ENCODE data around the gene ZNF44.

The ZNF44 gene

DNA sequence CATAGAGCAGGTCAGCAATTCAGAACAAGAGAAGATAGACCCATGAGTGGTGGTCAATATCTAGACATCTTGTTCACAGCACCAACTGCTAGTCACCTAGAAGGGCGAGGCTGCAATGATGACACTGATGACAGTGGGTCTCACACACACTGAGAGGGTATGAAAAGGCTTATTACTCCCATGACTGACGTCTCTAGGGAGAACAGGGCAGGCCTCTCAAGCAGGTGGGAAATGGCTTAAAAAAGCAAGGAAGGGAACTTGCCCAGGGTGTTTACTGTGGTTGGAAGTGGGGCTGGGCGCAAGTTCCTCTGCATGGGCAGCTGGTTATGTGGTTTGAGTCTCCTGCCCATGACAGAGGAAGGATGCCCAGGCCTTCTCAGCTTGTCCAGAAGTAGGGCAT, 33.8 kb downstream of the ZNF44 start:
- DNase-seq = no peak

DNA sequence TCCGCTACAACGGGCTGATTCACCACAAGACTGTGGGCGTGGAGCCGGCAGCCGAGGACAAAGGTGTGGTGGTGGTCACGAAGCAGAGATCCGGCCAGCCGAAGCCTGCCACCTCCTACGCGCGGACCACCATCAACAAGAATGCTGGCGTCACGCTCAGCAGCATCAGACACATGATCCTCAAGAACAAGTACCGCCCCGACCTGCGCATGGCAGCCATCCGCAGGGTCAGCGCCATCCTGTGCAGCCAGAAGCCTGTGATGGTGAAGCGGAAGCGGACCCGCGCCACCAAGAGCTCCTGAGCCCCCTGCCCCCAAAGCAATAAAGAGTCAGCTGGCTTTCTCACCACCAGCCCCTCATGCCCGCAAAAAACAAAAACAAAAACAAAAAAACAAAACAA, 34.4 kb downstream of the ZNF44 start:
- no peak for DNase-seq

DNA sequence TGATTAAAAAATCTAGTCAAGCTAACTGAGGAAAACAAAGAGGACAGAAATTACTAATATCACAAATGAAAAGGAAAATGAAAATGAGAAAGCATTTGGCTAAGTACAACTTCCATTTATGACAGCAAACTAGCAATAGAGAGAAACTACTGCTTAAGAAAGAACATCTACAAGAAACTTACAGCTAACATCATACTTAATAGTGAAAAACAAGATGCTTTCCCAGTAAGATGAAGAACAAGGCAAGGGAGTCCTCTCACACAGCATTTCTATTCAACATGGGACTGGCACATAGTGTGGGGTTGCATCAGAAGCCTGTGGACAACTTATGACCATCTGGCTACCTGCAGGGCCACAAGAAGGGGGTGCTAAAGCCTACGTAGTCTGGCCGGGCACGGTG, 39.3 kb downstream of the ZNF44 start:
- no peak for DNase-seq

DNA sequence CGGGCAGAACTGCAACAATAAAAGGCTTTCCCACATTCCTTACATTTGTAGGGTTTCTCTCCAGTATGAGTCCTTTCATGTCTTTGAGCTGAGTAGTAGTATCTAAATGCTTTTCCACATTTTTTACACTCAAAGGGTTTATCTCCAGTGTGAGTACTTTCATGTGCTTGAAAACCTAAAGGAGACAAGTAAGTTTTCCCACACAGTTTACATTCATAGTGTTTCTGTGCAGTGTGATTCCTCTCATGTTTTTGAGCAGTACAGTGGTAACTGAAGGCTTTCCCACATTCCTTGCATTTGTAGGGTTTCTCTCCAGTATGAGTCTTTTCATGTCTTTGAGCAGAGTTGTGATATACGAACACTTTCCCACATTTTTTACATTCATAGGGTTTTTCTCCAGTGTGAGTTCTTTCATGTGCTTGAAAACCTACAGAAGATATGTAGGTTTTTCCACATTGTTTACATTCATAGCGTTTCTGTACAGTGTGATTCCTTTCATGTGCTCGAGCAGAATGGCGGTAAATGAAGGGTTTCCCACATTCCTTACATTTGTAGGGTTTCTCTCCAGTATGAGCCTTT, 47.0 kb downstream of the ZNF44 start:
- DNase-seq = no peak

DNA sequence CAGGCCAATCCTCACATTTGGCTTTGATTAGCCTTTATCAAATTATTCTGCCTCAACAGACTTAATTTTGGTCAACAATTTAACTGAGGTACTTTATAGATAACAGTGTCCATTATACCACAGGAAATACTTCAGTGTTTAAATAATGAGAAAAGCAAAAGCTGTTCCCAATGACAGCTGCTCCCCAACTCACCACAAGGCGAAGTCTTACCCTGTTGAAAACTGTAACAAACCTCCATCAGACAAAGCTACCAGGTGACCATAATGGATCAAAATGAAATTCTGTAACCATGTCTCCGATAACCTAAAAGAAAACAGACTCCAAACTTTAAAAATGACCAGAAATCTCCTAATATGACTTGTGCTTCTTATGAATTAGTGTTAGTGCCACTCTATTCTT, 50.3 kb downstream of the ZNF44 start:
- no peak for DNase-seq

DNA sequence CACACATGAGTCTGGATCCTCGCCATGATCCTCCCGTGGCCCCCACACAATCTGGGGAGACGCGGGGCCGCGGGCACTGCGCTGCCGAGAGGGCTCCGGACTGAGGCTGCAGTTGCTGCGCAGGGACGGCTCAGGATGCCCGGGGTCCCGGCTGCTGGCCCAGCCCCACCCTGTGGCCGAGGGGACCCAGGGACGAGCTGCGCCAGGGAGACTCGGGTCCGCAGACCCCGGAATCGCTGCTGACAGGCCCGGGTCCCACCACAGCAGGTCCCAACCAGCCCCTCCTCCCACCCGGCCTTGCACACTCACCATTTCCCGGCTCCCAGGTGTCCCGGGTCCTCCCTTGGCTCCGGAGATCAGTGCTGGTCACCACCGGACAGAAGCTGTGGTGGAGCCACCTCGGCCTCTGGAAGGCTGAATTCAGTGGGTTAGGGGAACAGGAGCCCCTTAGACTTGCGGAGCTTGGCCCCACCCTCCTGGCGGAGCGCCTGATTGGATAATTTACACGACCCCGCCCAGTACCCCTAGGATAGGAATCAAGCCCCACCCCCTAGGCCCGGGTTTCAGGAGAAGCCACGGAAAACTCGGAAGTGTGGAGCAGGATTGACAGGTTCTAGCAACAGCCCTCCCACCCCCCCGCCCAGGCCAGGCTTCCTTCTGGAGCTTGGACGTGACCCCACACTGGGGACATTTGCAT, 57.4 kb downstream of the ZNF44 start:
- no peak for DNase-seq

DNA sequence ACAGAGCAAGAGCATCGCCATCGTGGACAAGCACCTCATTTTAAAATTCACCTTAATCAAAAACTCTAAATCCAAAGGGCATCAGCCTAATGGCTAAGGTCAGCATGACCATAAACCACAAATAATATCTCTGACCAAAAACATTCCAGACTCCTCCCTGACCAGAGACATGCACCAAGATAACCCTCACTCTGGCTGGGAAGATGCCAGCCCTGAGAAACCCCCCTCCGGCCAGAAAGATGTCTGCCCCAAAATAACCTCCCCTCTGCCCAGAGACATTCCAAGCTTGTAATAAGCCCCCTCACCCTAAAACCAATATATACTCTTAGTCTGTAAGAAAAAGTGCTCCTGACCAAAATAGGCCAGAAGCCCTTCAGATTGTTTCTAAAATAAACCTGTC, 61.7 kb downstream of the ZNF44 start:
- DNase-seq = no peak

DNA sequence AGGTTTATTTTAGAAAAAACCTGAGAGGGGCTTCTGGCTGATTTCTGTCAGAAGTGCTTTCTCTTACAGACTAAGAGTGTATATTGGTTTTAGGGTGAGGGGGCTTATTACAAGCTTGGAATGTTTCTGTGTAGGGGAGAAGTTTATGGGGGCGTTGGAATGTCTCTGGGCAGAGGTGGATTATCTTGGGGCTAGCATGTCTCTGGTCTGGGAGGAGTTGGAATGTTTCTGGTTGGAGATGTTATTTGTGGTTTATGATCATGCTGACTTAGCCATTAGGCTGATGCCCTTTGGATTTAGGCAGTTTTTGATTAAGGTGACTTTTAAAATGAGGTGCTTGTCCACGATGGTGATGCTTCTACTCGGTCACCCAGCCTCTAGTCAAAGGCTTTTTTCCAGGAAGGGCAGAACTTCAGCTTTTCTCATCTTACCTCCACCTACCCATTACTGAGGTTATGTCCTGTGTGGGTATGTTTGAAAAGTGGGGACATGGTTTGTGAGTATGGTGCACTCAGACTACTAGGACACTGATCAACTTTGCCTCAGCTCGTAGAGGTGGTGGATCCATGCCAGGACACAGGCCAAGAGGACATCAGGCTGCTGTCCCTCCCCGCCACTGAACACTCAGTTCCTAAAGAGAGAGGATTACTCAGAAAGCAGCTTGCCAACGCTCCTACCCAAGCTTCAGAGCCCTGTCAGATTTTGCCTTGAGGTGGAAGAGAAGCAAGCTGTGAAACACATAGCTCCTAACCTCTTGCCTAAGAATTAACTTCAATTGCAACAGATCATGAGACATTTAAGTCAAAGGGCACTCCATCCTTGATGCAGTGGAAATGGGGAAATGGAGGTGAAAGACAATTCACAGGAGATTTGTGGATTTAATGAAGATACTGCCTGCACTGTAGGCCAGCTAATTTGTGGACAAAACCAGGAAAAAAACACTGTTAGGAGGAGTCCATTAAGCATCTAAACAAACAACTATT, 63.6 kb downstream of the ZNF44 start:
- no peak for DNase-seq

DNA sequence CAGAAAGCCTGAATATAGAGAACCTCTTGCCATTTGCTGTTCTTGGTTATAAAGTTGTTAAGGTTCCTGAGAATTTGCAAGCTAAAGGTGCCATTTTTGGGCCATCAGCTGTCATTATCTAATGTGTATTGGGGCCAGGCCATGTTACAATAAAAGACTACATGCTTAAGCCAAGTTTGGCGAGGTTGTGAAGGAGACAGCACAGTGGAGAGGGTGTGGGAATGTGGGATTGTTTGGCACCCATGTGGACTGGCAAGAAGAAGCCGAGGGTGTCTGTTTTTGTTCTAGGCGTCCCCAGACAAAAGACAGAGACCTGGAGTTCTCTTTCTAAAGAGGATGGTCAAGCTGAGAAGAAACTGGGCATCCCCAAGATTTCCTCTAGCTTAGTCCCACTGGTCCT, 64.7 kb downstream of the ZNF44 start:
- DNase-seq = no peak

DNA sequence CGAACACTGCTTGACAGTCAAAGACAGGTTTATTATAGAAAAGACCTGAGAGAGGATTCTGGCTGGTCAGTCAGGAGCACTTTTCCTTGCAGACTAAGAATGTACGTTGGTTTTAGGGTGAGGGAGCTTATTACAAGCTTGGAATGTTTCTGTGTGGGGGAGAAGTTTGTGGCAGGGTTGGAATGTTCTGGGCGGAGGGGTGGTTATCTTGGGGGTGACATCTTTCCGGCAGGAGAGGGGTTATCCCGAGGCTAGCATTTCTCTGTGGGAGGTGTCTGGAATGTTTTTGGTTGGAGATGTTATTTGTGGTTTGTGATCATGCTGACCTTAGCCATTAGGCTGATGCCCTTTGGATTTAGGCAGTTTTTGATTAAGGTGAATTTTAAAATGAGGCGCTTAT, 70.0 kb downstream of the ZNF44 start:
- DNase-seq = no peak

DNA sequence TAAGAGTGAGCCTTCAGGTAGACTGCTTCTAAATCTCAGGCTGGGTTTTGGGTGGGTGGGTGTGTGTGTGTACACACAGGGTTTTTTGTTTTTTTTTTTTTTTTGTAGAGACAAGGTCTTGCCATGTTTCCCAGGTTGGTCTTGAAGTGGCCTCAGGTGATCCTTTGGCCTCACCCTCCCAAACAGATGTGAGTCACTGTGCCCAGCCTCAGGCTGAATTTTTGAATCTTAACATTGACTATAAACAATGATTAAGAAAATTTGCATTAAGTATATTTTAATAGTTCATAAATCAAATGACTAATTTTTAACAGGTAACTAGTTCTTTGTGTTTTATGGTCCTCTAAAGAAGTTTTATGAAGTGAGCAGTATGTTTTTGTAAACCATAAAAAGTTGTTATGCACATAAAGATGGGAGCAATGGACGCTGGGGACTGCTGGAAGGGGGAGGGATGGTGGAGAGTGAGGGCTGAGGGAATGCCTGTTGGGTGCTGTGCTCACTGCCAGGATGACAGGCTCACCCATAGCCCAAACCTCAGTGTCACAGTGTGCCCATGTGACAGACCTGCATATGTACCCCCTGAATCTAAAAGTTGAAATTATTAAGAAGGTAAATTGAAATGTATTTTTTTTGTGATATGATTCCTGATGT, 71.6 kb downstream of the ZNF44 start:
- no peak for DNase-seq
